ENCODE results near the gene EEF1G. TPM values are rescaled to one million over a fixed set of nuclear protein-coding genes. Genes with fewer than 3 reads are reported as not detected.
A peak's percentile ranks its signal among the peaks of the same experiment; 100 is the strongest.

EEF1G gene
- total RNA-seq, 1 experiment from 2014 or later: 1,351 TPM

DNA sequence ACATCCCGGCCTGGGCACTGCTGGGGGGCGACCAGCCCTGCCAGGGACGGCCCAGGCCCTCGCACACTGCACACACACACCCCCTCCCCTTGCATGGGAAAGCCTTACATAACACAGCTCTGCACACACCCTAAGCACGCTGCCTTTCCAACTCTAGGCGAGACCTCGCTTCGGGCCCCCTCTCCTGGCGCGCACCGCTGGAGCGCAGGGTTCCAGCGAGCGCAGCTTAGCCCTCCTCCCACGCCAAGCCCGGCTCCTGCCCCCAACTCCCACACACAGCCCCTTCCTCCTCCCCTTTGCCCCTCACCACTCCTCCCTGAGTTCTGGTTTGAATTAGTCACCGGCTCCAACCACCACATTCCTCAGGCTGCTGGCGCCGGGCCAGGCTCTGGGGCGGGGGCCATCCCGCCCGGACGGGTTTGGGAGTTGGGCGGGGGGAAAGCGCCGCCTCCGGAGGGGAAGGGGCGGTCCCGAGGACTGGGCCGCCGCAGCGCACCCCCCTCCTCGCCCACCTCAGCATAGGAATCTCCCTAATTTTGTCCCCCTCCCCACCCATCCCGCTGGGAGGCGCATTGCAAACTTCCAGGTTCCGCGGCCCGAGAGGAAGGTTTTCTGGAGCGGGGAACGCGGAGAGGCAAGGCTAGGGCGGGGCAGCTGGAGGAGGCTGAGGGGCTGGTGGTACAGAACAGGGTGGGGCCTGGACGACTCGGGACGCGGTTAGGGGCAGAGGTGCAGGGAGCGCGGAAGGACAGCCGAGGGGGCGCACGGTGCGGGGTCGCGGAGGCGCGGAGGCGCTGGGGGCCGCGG is 28.1 kb downstream of the EEF1G start:
- Histone ChIP-seq H3K36me3 (ENCODE audit: insufficient read depth, low read length) (no peaks in the 10 kb centered on the region), H3K9me2 (replicated peaks; ENCODE audit: insufficient read depth, low read length) (no peaks in the 10 kb centered on the region), H3K79me2 (ENCODE audit: low read length) (no peaks in the 10 kb centered on the region), H3K4me3 (ENCODE audit: low read length) (no peak overlapping the region), H3K4me2 (ENCODE audit: low read depth, low read length, poor library complexity, severe bottlenecking) (no peak overlapping the region), H3K9me3 (ENCODE audit: low read length) (no peaks in the 10 kb centered on the region), H3K4me1 (ENCODE audit: low read length) (peaks cover 15% of the 10 kb centered on the region), H3K9ac (ENCODE audit: low read length) (no peak overlapping the region), H4K20me1 (ENCODE audit: insufficient read depth, low read depth, low read length) (no peaks in the 10 kb centered on the region), H2AFZ (ENCODE audit: low read length) (no peak overlapping the region), H3K27ac (ENCODE audit: low read length) (no peak overlapping the region), H3K27me3 (ENCODE audit: low read length) (no peaks in the 10 kb centered on the region)
- DNase-seq: no peak

DNA sequence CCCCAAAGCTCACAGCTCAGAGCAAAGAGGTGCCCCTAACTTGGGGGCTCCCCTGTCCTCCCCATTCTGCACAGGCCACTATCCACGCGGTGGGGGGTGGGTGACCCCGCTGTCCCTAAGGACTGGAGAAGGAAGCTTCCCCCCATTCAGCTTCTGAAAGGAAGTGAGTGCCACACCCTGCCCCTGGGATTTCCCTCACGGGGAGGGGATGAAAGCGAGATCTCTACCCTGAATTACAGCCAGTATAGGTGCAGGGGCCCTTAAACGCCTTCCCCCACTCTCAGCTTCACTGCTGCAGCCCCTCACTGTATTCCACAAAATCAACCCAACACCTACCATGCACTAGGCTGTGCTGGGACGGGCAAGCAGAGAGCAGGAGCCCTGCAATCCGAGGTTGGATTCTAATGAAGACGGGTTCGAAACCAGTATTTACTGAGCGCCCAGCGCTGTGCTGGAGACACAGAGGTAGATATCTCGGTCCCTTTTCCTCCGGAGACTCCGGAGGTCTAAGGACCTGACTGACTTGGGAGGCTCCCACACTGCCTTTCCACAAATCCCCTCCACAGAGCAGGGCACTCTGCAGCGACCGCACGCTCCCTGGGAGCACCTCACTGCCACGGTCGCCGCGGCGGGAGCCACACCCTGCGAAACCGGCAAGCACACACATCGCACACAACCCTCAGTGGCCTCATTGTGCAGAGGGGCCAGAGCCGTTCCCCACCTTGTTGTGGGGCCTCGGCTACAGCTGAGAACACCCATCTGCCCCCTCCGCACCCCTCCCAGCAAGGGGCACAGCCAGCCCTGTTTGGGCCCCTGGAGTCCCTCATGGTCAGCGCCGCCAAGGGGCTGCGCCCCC is 28.9 kb downstream of the EEF1G start:
- H4K20me1 ChIP-seq (ENCODE audit: insufficient read depth, low read depth, low read length): no peaks in the 10 kb centered on the region
- H3K79me2 ChIP-seq (ENCODE audit: low read length): no peaks in the 10 kb centered on the region
- no peak overlapping the region for H3K27ac ChIP-seq (ENCODE audit: low read length)
- no peaks in the 10 kb centered on the region for H3K27me3 ChIP-seq (ENCODE audit: low read length)
- DNase-seq: no peak
- H3K36me3 ChIP-seq (ENCODE audit: insufficient read depth, low read length): no peaks in the 10 kb centered on the region
- peaks cover 15% of the 10 kb centered on the region for H3K4me1 ChIP-seq (ENCODE audit: low read length)
- H3K4me3 ChIP-seq (ENCODE audit: low read length): no peak overlapping the region
- H3K9ac ChIP-seq (ENCODE audit: low read length): no peak overlapping the region
- no peak overlapping the region for H3K4me2 ChIP-seq (ENCODE audit: low read depth, low read length, poor library complexity, severe bottlenecking)
- no peaks in the 10 kb centered on the region for H3K9me2 ChIP-seq (replicated peaks; ENCODE audit: insufficient read depth, low read length)
- no peaks in the 10 kb centered on the region for H3K9me3 ChIP-seq (ENCODE audit: low read length)
- H2AFZ ChIP-seq (ENCODE audit: low read length): no peak overlapping the region

DNA sequence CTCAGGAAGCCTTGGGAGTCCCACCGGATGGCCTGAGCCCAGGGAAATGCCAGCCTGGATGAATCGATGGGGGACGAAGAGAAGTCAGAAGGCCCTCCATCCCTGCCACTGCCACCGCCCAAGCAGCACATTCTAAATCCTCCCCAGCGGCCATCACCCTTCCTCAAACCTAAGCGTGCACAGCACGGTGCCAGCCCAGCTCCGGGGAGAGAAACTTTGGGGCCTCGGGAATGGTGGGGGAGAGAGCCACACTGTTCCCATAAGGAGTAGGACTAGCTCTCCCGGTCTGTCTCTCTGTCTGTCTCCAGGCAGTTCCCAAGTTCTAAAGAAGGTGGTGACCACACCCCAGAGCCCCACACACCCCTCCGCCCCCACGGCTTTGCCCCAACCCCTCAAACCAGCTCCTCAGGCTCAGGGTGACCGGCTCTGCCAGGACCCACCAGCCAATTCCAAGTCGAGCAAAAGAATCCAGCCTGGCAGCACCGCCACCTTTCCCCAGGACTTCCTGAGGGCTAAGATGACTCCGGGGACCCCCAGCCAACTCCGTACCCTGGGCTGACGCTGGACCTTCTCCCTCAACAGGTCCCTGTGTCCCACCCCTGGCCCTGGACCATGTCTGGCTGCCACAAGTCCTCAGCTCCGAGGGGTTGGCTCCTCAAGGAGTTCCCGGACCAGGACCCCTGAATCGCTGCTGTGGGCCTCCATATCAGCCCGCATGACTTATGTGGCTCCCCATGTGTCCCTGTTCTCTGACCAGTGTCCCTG is 29.8 kb downstream of the EEF1G start:
- Histone ChIP-seq H3K4me2 (ENCODE audit: low read depth, low read length, poor library complexity, severe bottlenecking) (no peak overlapping the region), H3K9me3 (ENCODE audit: low read length) (no peaks in the 10 kb centered on the region), H3K79me2 (ENCODE audit: low read length) (no peaks in the 10 kb centered on the region), H3K4me1 (ENCODE audit: low read length) (peaks cover 15% of the 10 kb centered on the region), H3K9ac (ENCODE audit: low read length) (no peak overlapping the region), H3K4me3 (ENCODE audit: low read length) (no peak overlapping the region), H3K9me2 (replicated peaks; ENCODE audit: insufficient read depth, low read length) (no peaks in the 10 kb centered on the region), H3K27me3 (ENCODE audit: low read length) (no peaks in the 10 kb centered on the region), H4K20me1 (ENCODE audit: insufficient read depth, low read depth, low read length) (no peaks in the 10 kb centered on the region), H2AFZ (ENCODE audit: low read length) (no peak overlapping the region), H3K36me3 (ENCODE audit: insufficient read depth, low read length) (no peaks in the 10 kb centered on the region), H3K27ac (ENCODE audit: low read length) (no peak overlapping the region)
- no peak for DNase-seq

DNA sequence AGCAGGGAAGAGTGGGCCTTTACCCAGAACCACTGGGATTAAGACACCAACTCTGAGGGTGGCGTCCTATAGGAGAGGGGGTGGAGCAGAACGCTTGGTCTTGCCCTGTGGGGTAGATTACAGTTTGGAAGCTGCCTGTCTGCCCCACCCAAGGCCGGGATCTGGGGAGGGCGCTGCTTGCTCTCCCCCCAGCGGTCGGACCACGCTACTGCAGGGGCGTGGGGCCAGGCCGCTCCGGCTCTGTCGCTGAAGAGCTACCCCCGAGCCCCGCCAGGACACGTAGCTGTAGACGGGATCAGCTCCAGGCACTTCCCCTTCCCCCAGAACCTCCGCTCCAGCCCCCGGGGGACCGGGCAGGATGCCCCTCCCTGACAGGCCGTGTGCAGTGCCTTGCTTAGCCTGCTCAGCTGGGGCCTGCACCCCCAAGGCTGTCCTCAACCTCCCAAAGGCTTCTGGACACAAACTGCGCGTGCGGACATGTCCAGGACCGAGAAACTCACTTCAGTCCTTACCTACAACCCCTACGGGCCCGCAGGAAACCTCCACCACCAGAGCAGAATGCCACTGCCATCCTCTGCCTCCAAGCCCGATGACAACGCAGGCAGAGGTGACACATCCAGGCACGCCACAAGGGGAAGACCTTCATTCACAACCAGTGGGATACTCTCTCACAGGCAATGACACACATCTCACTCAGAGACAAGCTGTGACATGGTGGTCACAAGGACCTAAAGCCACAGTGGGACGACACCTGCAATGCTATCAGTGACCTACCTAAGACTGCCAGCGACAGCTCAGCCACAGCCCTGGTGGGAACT is 30.7 kb downstream of the EEF1G start:
- Histone ChIP-seq H3K9ac (ENCODE audit: low read length) (no peak overlapping the region), H3K4me2 (ENCODE audit: low read depth, low read length, poor library complexity, severe bottlenecking) (peak overlapping the region; percentile 17), H4K20me1 (ENCODE audit: insufficient read depth, low read depth, low read length) (no peaks in the 10 kb centered on the region), H3K36me3 (ENCODE audit: insufficient read depth, low read length) (no peaks in the 10 kb centered on the region), H3K9me2 (replicated peaks; ENCODE audit: insufficient read depth, low read length) (no peaks in the 10 kb centered on the region), H3K79me2 (ENCODE audit: low read length) (no peaks in the 10 kb centered on the region), H3K27me3 (ENCODE audit: low read length) (no peaks in the 10 kb centered on the region), H3K4me1 (ENCODE audit: low read length) (peaks cover 15% of the 10 kb centered on the region), H3K9me3 (ENCODE audit: low read length) (no peaks in the 10 kb centered on the region), H3K4me3 (ENCODE audit: low read length) (no peak overlapping the region), H3K27ac (ENCODE audit: low read length) (no peak overlapping the region), H2AFZ (ENCODE audit: low read length) (peak overlapping the region; percentile 73; the same call in 1 of the 2 replicates)
- DNase-seq: peak; percentile 89

DNA sequence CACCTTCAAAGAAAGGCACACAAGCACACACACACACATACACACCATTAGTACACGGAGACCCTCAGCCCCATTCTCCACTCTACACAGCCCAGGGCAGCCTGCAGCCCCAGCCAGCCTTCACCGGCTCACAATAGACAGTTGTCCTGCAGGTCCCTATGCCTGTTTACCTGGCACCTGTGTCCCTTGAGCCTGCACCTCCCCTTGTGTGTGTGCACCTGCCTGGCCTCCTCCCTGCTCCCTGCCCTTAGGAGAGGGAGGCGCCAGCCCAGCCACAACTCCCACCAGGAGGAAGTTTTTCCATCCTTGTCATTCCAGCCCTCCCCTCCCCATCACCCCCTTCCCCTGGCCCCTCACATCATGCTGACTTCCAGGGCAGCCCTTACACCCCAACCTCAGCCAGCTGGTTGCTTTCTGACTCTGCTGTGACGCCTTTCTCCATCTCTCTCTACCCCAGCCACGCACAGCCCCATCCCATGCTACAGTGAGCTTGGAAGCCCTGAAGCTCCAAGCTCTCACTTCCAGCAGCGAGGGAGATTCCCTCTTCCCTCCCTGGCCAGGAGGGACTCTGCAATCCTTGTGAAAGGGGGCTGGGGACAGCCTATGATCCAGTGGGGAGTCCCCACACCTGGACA is 31.5 kb downstream of the EEF1G start:
- no peak overlapping the region for H3K9ac ChIP-seq (ENCODE audit: low read length)
- no peak overlapping the region for H3K27ac ChIP-seq (ENCODE audit: low read length)
- H3K4me2 ChIP-seq (ENCODE audit: low read depth, low read length, poor library complexity, severe bottlenecking): no peak overlapping the region
- no peaks in the 10 kb centered on the region for H3K79me2 ChIP-seq (ENCODE audit: low read length)
- H3K36me3 ChIP-seq (ENCODE audit: insufficient read depth, low read length): no peaks in the 10 kb centered on the region
- peaks cover 15% of the 10 kb centered on the region for H3K4me1 ChIP-seq (ENCODE audit: low read length)
- no peaks in the 10 kb centered on the region for H3K27me3 ChIP-seq (ENCODE audit: low read length)
- H3K9me3 ChIP-seq (ENCODE audit: low read length): no peaks in the 10 kb centered on the region
- H2AFZ ChIP-seq (ENCODE audit: low read length): no peak overlapping the region
- no peak for DNase-seq
- no peaks in the 10 kb centered on the region for H3K9me2 ChIP-seq (replicated peaks; ENCODE audit: insufficient read depth, low read length)
- no peaks in the 10 kb centered on the region for H4K20me1 ChIP-seq (ENCODE audit: insufficient read depth, low read depth, low read length)
- no peak overlapping the region for H3K4me3 ChIP-seq (ENCODE audit: low read length)

DNA sequence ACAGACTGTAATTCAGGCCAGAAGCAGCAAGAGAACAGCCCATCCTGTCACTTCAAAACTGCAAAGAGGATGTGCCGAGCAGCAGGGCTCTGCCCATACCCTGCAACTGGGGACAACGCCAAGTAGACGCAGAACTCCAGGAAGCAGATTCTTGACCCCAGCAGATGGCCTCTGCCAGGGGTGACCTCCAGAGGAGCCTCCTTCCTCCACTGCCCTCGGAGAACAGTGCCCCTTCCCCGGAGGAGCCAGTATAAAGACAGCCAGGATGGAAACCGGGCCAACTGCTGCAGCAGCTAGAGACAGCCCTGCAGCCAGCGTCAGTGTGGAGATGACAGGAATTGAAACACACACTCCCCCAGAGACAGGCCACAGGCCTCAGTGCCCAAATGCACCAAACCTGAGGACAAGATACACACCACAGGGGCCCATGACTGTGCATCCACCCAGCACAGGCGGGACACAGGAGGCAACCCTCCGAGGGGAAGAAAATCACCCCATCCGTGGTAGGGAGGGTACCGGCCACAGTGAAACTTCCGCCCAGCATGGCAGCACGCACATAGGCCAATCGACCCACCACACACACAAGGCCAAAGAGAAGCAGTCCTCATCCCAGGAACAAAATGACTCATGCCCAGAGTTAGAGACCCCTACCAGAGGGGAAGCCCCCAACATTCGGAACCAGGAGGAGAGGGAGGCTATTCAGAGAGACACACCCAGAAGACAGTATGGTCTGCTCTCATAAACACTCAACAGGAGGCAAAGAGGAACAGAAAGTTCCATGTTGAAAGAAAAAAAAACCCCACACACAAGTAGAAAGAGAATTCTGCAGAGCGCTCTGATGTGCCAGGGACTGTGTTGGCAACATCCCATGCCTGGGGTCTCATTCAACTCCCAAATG is 32.6 kb downstream of the EEF1G start:
- Histone ChIP-seq H3K36me3 (ENCODE audit: insufficient read depth, low read length) (no peaks in the 10 kb centered on the region), H3K9me3 (ENCODE audit: low read length) (no peaks in the 10 kb centered on the region), H3K27ac (ENCODE audit: low read length) (no peak overlapping the region), H3K4me1 (ENCODE audit: low read length) (peaks cover 15% of the 10 kb centered on the region), H2AFZ (ENCODE audit: low read length) (peak overlapping the region; percentile 61), H3K4me3 (ENCODE audit: low read length) (no peak overlapping the region), H4K20me1 (ENCODE audit: insufficient read depth, low read depth, low read length) (no peaks in the 10 kb centered on the region), H3K4me2 (ENCODE audit: low read depth, low read length, poor library complexity, severe bottlenecking) (peak overlapping the region; percentile 22), H3K9me2 (replicated peaks; ENCODE audit: insufficient read depth, low read length) (no peaks in the 10 kb centered on the region), H3K9ac (ENCODE audit: low read length) (peak overlapping the region; percentile 42), H3K79me2 (ENCODE audit: low read length) (no peaks in the 10 kb centered on the region), H3K27me3 (ENCODE audit: low read length) (no peaks in the 10 kb centered on the region)
- DNase-seq: no peak

Measured in Karpas-422 (cell line).